ENCODE data around the gene SLC12A6.

Gene SLC12A6

GRCh38 chr15:34259566-34259965, 78.0 kb downstream of the SLC12A6 start:
- DNase-seq (ENCODE audit: low spot score): no peak

GRCh38 chr15:34258151-34258550, 79.4 kb downstream of the SLC12A6 start:
- DNase-seq (ENCODE audit: low spot score): no peak

GRCh38 chr15:34252545-34252944, 85.0 kb downstream of the SLC12A6 start:
- no peak for DNase-seq (ENCODE audit: low spot score)

GRCh38 chr15:34248190-34248589, 89.4 kb downstream of the SLC12A6 start:
- no peak for DNase-seq (ENCODE audit: low spot score)

- DNase-seq (ENCODE audit: low spot score): no peak
Observed at GRCh38 chr15:34246276-34246976, 91.2 kb downstream of the SLC12A6 start.

GRCh38 chr15:34243226-34243625, 94.4 kb downstream of the SLC12A6 start:
- DNase-seq (ENCODE audit: low spot score): no peak

- no peak for DNase-seq (ENCODE audit: low spot score)
Observed at GRCh38 chr15:34242331-34242710, 95.3 kb downstream of the SLC12A6 start.

GRCh38 chr15:34241376-34242330, 95.9 kb downstream of the SLC12A6 start:
- DNase-seq (ENCODE audit: low spot score): peak; percentile 41

GRCh38 chr15:34240537-34240936, 97.0 kb downstream of the SLC12A6 start:
- DNase-seq (ENCODE audit: low spot score): no peak

- peak; percentile 80 for DNase-seq (ENCODE audit: low spot score)
Observed at GRCh38 chr15:34239151-34239808, 98.3 kb downstream of the SLC12A6 start.

- no peak for DNase-seq (ENCODE audit: low spot score)
Observed at GRCh38 chr15:34233614-34234013, 104.0 kb downstream of the SLC12A6 start.

- no peak for DNase-seq (ENCODE audit: low spot score)
Observed at GRCh38 chr15:34223904-34224596, 113.5 kb downstream of the SLC12A6 start.

- no peak for DNase-seq (ENCODE audit: low spot score)
Observed at GRCh38 chr15:34217587-34218225, 119.9 kb downstream of the SLC12A6 start.

GRCh38 chr15:34216527-34217270, 120.9 kb downstream of the SLC12A6 start:
- DNase-seq (ENCODE audit: low spot score): no peak

- DNase-seq (ENCODE audit: low spot score): no peak
Observed at GRCh38 chr15:34214135-34214534, 123.4 kb downstream of the SLC12A6 start.

GRCh38 chr15:34213690-34214089, 123.9 kb downstream of the SLC12A6 start:
- no peak for DNase-seq (ENCODE audit: low spot score)

- DNase-seq (ENCODE audit: low spot score): peak; percentile 98
Observed at GRCh38 chr15:34209421-34210282, 127.9 kb downstream of the SLC12A6 start, which contains the start of gene KATNBL1. Gene KATNBL1, minus strand, starts transcription at chr15:34210096. Its CDS starts 46,420 bp downstream, at chr15:34163676.

GRCh38 chr15:34206011-34206410, 131.6 kb downstream of the SLC12A6 start:
- no peak for DNase-seq (ENCODE audit: low spot score)

- no peak for DNase-seq (ENCODE audit: low spot score)
Observed at GRCh38 chr15:34203936-34204335, 133.6 kb downstream of the SLC12A6 start.

- DNase-seq (ENCODE audit: low spot score): no peak
Observed at GRCh38 chr15:34203305-34203704, 134.3 kb downstream of the SLC12A6 start.

All from AG08396 (cell line).